Posterior cingulate gyrus (tissue), 11 donors: ENCODE results near the gene MSLN.
A peak's percentile ranks its signal among the peaks of the same experiment; 100 is the strongest.

Experiments
- DNase-seq, 10 donors: peaks; one replicate each; pipeline versions ENCODE4 v3.0.0 to v3.0.0-alpha.2; 2020 to 2021; ENCODE audit warnings: mixed read lengths in 3 of 10
- intact Hi-C: fragments of 100-400 bp; cut with DNase I; formaldehyde crosslinking; loops from one replicate; pipeline ENCODE4 v1.15.1; 2023

MSLN gene

GRCh38 chr16:785563-786535 is 25.3 kb downstream of the MSLN start:
- DNase-seq, result peak; percentile 56 to 96 (median 74)
- intact Hi-C loops, result loop anchor here (2.0 kb wide), 2 partner anchors 45 to 75 kb away; partner anchors contain the start of gene CIAO3

GRCh38 chr16:787321-787966 is 26.9 kb downstream of the MSLN start:
- peak in 1 of 10 donors; percentile 83 for DNase-seq
- intact Hi-C loops, result loop anchor here (2.0 kb wide), 2 partner anchors 47 to 77 kb away; partner anchors contain the start of gene CIAO3

- no peak for DNase-seq
- intact Hi-C loops, result loop anchor here (1.0 to 2.0 kb wide), 3 partner anchors 19 to 77 kb away; partner anchors contain the start of gene CIAO3
Observed at GRCh38 chr16:787978-788398, 27.5 kb downstream of the MSLN start, which contains the start of gene RPUSD1. RPUSD1 (minus strand) TSS chr16:788381; CDS start chr16:787737, 644 bp downstream.

- intact Hi-C loops, result loop anchor here (1.0 kb wide), 1 partner anchor 19 kb away; no protein-coding TSS in a partner anchor
- peak; percentile 80 to 99 (median 88) for DNase-seq
Observed at GRCh38 chr16:788399-789126, 28.0 kb downstream of the MSLN start, which contains the start of gene CHTF18. CHTF18 (plus strand) TSS chr16:788620; CDS start chr16:788685, 65 bp downstream.

- no peak for DNase-seq
- intact Hi-C loops, result no loop called here
Observed at GRCh38 chr16:789191-789850, 28.8 kb downstream of the MSLN start.

GRCh38 chr16:790086-790485 is 29.6 kb downstream of the MSLN start:
- DNase-seq, result no peak
- intact Hi-C loops, result no loop called here

- intact Hi-C loops, result no loop called here
- DNase-seq, result no peak
Observed at GRCh38 chr16:791131-791530, 30.6 kb downstream of the MSLN start.

GRCh38 chr16:792221-792995 is 31.9 kb downstream of the MSLN start:
- no peak for DNase-seq
- intact Hi-C loops, result no loop called here

GRCh38 chr16:793414-793813 is 32.9 kb downstream of the MSLN start:
- intact Hi-C loops, result no loop called here
- DNase-seq, result no peak

GRCh38 chr16:794091-794822 is 33.7 kb downstream of the MSLN start:
- DNase-seq, result no peak
- intact Hi-C loops, result no loop called here

GRCh38 chr16:794853-795466 is 34.4 kb downstream of the MSLN start:
- DNase-seq, result no peak
- intact Hi-C loops, result no loop called here

- intact Hi-C loops, result no loop called here
- DNase-seq, result no peak
Observed at GRCh38 chr16:795580-796229, 35.2 kb downstream of the MSLN start.

- intact Hi-C loops, result no loop called here
- DNase-seq, result no peak
Observed at GRCh38 chr16:796296-797119, 36.0 kb downstream of the MSLN start.

GRCh38 chr16:797120-797420 is 36.5 kb downstream of the MSLN start:
- DNase-seq, result no peak
- intact Hi-C loops, result no loop called here

GRCh38 chr16:797686-798085 is 37.2 kb downstream of the MSLN start:
- intact Hi-C loops, result no loop called here
- DNase-seq, result no peak

- no peak for DNase-seq
- intact Hi-C loops, result no loop called here
Observed at GRCh38 chr16:798666-799065, 38.1 kb downstream of the MSLN start.
